ENCODE data around the gene FGL2.

DNA sequence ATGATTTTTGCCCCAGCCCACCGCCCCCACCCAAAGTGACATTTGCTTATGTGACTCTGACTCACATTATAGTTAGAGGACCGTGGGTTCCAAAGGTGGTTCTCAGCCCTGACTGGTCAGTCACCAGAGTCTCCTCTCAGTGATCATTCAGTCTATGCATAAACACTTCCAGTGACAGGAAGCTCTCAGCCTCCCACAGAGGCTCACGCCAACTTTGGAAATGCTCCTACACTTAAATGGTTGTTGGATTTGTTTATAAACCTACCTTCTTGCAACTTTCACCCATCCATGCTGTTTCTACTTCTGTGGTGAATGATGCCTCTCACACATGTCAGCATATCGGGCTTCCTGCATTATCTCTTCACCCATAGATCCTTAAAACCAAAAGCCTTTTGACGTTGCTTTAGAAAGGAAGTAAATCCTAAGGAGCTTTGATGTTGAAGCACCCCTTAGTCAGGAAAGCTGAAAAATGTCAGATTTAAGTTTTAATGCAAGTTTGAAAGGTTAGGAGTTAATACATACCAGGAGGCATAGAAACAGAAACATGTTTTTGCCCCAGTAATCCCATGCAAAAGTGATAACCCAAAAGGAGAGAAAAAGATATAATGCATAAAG lies 46.5 kb upstream of the FGL2 start:
- TF ChIP-seq, protein P1, sequence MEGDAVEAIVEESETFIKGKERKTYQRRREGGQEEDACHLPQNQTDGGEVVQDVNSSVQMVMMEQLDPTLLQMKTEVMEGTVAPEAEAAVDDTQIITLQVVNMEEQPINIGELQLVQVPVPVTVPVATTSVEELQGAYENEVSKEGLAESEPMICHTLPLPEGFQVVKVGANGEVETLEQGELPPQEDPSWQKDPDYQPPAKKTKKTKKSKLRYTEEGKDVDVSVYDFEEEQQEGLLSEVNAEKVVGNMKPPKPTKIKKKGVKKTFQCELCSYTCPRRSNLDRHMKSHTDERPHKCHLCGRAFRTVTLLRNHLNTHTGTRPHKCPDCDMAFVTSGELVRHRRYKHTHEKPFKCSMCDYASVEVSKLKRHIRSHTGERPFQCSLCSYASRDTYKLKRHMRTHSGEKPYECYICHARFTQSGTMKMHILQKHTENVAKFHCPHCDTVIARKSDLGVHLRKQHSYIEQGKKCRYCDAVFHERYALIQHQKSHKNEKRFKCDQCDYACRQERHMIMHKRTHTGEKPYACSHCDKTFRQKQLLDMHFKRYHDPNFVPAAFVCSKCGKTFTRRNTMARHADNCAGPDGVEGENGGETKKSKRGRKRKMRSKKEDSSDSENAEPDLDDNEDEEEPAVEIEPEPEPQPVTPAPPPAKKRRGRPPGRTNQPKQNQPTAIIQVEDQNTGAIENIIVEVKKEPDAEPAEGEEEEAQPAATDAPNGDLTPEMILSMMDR (IDR thresholded peaks at IDR 0.05), result no peak
- TF ChIP-seq CEBPB (IDR thresholded peaks at IDR 0.05) (no peak), ZC3H11A (IDR thresholded peaks at IDR 0.05) (no peak), POLR2AphosphoS2 (conservative IDR thresholded peaks at IDR 0.05; ENCODE audit: low read length) (no peak), SREBF2 (IDR thresholded peaks at IDR 0.05) (no peak)

All from A549 (cell line).